Astrocyte of the cerebellum (primary cell): ENCODE results near the gene MED17.
"Not testable (repeated sequence)": the region's sequence is repeated elsewhere in the genome, so short reads cannot be mapped to it uniquely, and the experiment has no call there.

Source experiments
- DNase-seq: peaks from one replicate; pipeline ENCODE4 v3.0.0-alpha.2; 2011; ENCODE audit warnings: low read depth
- H3K4me3 ChIP-seq: 2 replicates; pipeline ENCODE4 v1.5.1; 2011; ENCODE audit warnings: mild to moderate bottlenecking, low read depth, low read length, moderate library complexity
- in situ Hi-C: cut with HindIII; loops from 2 replicates; pipeline ENCODE4 v1.10.0; 2017; ENCODE audit warnings: low sequenced_read_pairs
- TF ChIP-seq, protein P1 (sequence below): IDR thresholded peaks from 2 replicates; pipeline ENCODE4 v1.5.1; 2012; ENCODE audit warnings: low read length, low read depth, moderate library complexity, mild to moderate bottlenecking; ENCODE audit errors: missing control alignments

Gene MED17

DNA sequence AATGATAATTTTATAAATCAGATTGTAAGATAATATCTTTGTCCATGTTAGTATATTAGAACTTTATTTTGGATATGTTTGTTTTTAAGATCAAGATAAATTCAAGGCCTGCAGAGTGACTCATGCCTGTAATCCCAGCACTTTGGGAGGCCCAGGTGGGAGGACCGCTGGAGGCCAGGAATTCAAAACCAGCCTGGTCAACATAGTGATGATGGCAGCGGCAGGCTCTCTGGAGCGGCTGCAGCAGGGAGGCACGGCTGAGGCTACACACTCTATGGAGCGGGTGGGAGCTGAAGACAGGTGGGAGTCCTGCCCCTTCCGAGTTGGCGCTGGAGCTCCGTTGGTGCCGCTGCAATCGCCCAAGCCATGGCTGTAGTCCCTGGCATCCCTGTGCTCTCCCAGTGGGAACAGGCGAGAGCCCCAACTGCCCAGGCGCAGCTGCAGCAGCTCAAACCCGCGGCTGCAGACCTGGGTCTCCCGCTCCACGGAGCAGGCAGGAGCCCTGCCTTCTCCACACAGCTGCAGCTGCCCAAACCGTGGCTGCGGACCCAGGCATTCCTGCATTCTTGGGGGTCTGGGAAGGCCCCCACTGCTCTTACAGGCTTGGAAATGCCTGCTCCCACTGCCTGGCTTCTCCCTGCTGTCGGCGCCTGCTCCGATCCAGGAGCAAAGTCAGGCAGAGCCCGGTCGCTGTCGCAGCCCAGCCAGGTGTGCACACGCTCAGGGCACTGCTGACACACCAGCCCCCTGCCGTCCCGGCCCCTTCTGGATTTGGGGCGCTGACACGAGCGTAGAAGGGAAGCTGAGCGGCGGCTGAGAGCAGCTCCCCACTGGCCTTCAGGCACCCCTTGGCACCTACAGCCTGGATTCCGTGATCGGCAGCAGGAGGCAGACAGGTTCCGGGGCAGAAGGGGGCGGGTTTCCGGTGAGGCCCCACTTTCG lies 25.9 kb upstream of the MED17 start:
- TF ChIP-seq, protein P1, sequence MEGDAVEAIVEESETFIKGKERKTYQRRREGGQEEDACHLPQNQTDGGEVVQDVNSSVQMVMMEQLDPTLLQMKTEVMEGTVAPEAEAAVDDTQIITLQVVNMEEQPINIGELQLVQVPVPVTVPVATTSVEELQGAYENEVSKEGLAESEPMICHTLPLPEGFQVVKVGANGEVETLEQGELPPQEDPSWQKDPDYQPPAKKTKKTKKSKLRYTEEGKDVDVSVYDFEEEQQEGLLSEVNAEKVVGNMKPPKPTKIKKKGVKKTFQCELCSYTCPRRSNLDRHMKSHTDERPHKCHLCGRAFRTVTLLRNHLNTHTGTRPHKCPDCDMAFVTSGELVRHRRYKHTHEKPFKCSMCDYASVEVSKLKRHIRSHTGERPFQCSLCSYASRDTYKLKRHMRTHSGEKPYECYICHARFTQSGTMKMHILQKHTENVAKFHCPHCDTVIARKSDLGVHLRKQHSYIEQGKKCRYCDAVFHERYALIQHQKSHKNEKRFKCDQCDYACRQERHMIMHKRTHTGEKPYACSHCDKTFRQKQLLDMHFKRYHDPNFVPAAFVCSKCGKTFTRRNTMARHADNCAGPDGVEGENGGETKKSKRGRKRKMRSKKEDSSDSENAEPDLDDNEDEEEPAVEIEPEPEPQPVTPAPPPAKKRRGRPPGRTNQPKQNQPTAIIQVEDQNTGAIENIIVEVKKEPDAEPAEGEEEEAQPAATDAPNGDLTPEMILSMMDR, result no peak
- H3K4me3 ChIP-seq, result no peak overlapping the region
- in situ Hi-C loops, result no loop called here
- DNase-seq, result no peak

DNA sequence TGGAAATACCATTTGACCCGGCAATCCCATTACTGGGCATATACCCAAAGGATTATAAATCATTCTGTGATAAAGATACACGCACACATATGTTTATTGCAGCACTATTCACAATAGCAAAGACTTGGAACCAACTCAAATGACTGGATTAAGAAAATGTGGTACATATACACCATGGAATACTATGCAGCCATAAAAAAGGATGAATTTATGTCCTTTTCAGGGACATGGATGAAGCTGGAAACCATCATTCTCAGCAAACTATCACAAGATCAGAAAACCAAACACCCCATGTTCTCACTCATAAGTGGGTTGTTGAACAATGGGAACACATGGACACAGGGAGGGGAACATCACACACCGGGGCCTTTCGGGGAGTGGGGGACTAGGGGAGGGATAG lies 25.0 kb upstream of the MED17 start:
- in situ Hi-C loops, result not testable (repeated sequence)

DNA sequence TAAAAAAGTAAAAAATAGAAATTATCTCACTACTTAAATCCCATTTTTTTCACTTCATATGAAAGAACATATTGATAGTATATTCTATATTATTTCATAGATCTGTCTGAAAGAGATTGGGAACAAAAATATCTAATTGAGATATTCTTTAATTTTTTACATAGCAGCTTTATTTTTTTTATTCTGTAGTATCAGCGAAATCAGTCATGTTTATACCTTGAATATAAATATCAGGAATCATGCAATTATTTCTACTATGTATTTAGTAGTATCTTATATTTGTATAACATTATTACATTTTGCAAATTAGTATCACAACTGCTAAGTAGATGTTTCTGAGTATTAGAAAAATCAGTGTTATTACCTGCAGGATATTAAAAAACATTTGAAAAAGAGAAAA lies 22.2 kb upstream of the MED17 start:
- in situ Hi-C loops, result no loop called here
- no peak for DNase-seq
- TF ChIP-seq, protein P1, result no peak
- H3K4me3 ChIP-seq, result no peak overlapping the region

More for the DNA sequence above, 25.0 kb upstream of the MED17 start:
- not testable (repeated sequence) for H3K4me3 ChIP-seq, DNase-seq

DNA sequence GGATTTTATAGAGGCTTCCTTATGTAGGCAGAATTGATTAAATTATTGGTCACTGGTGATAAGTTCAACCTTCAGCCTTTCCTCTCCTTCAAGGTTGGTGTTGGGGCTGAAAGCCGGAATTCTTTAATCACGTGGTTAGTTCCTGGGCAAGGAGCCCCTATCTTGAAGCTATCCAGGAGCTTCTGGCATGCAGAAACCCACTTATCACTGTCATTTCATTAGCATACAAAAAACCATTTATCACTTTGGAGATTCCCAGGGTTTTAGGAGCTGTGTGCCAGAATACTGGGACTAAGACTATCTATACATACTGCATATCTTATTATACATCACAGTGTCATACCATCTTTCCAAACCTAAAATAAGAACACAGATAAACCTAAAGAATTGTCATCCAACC lies 18.5 kb upstream of the MED17 start:
- TF ChIP-seq, protein P1, result no peak
- H3K4me3 ChIP-seq, result no peak overlapping the region
- in situ Hi-C loops, result no loop called here
- DNase-seq, result no peak

DNA sequence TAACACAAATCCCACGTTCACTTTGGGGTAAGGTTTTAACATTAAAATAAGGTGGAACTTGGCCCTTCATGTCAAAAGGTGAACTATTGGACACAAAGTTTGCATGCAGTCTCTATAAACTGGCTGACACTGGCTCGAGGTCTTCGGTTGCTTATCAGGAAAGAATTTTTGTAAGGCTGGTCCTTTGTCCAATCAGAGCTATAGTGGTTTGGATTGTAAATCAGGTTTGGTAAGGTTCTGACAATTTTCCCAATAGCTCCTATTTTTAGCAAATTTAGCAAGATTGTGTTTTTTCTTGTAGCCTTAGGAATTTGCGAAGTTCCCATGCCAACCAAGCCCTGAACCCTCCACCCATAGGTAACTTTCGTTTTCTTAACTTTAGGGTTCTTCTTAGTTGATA lies 17.6 kb upstream of the MED17 start:
- in situ Hi-C loops, result no loop called here
- H3K4me3 ChIP-seq, result no peak overlapping the region
- TF ChIP-seq, protein P1, result no peak
- DNase-seq, result no peak

DNA sequence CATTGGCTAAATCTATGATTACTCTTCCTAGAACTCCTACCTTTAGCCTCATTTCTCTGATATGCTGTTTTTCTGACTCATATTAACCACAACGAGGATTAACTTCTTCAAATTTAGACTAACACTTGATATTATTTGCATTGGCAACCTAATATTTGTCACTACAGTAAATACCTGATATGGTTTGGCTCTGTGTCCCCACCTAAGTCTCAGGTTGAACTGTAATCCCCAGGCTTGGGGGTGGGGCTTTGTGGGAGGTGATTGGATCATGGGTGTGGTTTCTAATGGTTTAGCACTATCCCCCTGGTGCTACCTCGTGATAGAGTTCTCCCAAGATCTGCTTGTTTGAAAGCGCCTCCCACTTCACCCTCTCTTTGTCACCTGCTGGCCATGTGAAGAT lies 17.1 kb upstream of the MED17 start:
- no peak for DNase-seq
- in situ Hi-C loops, result no loop called here
- TF ChIP-seq, protein P1, result no peak
- no peak overlapping the region for H3K4me3 ChIP-seq

DNA sequence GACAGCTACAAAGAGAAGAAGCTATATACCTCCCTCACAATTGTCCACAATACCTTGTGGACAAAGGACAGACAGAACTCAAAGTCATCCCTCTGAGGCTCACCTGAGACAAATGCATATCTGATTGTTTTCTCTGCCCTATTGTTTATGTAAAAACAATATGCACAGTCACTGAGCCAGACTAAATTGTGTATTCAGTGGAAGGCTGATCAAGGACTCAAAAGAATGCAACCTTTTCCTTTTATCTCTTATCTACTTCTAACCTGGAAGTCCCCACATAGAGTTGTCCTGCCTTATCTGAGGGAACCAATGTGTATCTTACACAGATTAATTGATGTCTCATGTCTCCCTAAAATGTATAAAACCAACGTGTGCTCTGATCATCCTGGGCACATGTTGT lies 13.9 kb upstream of the MED17 start:
- in situ Hi-C loops, result no loop called here
- no peak for DNase-seq
- no peak overlapping the region for H3K4me3 ChIP-seq

More for the DNA sequence above, 13.9 kb upstream of the MED17 start:
- TF ChIP-seq, protein P1, result no peak
